ENCODE data around the gene ZNF146.
"Not testable (repeated sequence)": the region's sequence is repeated elsewhere in the genome, so short reads cannot be mapped to it uniquely, and the experiment has no call there.

- not testable (repeated sequence) for TF ChIP-seq CTCF (IDR thresholded peaks at IDR 0.05; ENCODE audit: control extremely low read depth in 1 of 3, insufficient read depth in 1 of 3, low read depth in 1 of 3, low read length in 3 of 3); USF2 (IDR thresholded peaks at IDR 0.05; ENCODE audit: low read length); CBX8 (IDR thresholded peaks at IDR 0.05; ENCODE audit: borderline replicate concordance, low read depth, low read length); RAD21 (IDR thresholded peaks at IDR 0.05 in 1 of 2, conservative IDR thresholded peaks at IDR 0.05 in 1 of 2; ENCODE audit: low read depth in 2 of 2, low read length in 2 of 2); HDAC6 (IDR thresholded peaks at IDR 0.05; ENCODE audit: low read depth, low read length); EZH2 (IDR thresholded peaks at IDR 0.05; ENCODE audit: low read depth, low read length, severe bottlenecking); ZNF274 (IDR thresholded peaks at IDR 0.05; ENCODE audit: borderline replicate concordance, extremely low read depth, low read length); SAP30 (IDR thresholded peaks at IDR 0.05; ENCODE audit: insufficient read depth, insufficient replicate concordance, low read length); KDM1A (IDR thresholded peaks at IDR 0.05; ENCODE audit: borderline replicate concordance, low read length); POLR2AphosphoS5 (IDR thresholded peaks at IDR 0.05; ENCODE audit: low read depth, low read length); CBX5 (IDR thresholded peaks at IDR 0.05; ENCODE audit: low read depth, low read length)
Observed at GRCh38 chr19:36173846-36174245, 41.1 kb upstream of the ZNF146 start.
